ENCODE measurements around the gene MRNIP. TPM values are rescaled to one million over a fixed set of nuclear protein-coding genes. Genes with fewer than 3 reads are reported as not detected.
"Not testable (repeated sequence)": the region's sequence is repeated elsewhere in the genome, so short reads cannot be mapped to it uniquely, and the experiment has no call there.

The MRNIP gene
- total RNA-seq, 1 donor from 2014 or later: 40.5 TPM

DNA sequence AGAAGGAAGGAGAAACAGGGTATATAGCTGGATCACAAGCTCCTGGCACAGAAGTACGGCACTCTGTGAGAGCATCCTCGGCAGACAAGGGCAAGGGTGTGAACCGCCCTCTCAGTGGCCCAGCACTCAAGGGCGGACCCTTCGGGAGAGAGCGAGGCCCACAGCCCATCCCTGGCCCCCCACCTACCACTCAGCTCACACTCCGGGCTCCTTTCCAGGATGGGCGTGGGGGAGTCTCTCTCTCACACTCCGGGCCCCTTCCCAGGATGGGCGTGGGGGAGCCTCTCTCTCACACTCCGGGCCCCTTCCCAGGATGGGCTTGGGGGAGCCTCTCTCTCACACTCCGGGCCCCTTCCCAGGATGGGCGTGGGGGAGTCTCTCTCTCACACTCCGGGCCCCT is 12.9 kb upstream of the MRNIP start:
- DNase-seq (ENCODE audit: low spot score): not testable (repeated sequence)

DNA sequence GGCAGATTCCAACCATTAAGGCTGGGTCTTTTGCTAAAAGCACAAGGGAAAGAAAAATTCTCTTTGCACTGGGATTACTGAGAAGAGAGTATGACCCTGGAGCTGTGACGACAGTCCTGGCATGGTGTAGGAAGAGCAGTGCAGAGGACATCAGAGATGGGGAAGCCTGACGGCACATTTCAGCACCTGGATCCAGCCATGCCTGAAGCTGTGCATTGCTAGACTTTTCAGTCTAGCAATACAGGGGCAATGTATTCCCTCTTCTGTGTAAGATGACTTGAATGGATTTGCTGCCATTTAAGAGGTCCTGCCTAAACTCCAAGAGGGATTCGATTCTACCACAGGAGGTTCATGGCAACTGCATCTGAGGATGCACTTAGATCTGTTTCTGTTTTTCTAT is 12.3 kb upstream of the MRNIP start:
- no peak for DNase-seq (ENCODE audit: low spot score)

DNA sequence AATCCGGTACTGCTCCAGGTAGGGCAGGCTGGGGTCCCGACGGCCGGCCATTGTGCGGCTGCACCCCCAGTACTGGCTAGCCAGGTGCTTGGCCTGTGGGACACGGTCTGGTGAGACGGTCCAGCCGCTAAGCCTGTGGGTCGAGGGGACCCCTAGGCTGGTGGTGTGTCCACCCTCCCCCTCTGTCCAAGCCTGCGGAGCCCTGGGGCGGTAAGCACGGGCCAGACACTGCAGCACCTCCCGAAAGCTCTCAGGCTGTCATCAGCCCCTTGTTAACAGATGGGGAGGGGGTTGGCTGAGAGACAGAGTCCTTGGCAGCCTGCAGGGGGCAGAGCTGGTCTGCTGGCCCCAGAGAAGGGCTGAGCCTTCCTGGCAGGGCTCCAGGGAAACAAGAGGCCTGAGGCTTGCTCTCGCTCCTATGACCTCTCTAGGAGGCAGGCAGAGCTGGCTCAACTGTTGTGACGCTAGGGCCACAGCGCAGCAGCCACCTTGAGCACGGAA is 11.8 kb upstream of the MRNIP start:
- no peak for DNase-seq (ENCODE audit: low spot score)

DNA sequence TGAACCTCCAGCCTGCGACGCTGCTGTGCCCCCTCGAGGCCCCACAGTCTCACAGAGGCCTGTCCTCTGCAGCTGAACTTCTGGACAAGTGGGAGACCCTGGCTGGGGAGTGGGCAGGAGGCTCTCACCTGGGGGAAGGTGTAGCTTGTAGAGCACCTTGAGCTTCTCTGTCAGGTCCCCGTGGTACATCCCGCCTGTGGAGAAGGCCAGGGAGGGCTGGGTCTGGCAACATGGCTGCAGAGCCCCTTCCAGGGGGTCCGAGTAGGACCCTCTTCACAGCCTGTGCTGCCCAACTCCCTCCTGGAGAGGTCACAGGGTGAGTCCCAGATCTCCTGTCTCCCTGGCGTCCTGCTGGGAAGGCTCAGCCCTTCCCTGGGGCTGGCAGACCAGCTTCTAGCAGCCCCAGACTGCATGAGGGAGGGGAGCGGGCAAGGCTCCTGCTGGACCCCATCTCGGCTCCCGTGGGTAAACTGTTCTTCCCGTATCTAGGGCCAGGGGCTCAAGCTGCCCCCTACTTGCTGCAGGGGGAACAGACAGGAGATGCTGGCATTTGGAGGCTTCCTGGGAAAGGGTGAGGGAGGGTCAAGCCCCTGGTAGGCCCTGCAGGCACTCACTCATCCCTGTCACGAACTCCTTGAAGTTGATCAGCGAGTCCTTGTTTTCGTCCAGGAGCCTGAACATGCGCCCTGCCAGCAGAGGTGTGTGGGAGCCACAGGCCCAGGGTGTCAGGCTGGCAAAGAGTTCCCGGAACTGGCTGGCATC is 11.2 kb upstream of the MRNIP start:
- no peak for DNase-seq (ENCODE audit: low spot score)

DNA sequence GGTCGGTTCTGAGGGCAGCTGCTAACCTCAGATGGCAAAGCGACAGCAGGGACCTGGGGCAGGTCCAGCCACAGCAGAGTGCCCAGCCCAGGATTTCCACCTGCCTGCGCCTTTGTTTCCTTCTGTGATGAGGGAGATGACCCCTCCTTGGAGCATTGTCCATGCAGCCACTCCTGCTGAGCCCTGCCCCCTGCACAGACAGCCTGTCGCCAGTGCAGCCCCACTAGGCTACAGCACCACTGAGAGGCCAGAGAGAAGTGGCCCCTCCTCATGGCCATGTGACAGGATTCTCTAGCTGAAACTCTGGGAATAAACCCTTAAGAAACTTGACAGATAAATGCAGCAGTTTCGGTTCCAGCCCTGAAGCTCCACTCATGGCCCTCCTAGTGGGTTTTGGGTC is 10.5 kb upstream of the MRNIP start:
- DNase-seq (ENCODE audit: low spot score): no peak

DNA sequence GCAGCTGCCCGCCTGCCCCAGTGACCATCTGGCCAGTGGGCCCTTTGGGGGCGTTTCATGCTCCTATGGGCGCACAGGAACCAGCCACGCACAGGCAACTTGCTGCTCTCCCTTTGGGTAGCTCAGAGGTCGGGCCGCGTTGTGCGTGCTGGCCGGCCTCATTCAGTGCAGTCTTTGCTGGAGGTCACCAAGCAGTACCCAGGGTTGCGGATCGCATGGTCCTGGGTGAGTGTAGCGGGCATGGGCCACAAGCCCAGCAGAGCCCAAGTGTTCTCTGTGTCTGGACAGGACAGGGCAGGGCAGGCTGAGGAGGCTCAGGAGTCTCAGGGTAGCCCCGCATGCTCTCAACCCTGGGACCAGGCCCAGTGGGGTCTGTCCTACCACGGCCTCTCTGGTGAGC is 9.9 kb upstream of the MRNIP start:
- DNase-seq (ENCODE audit: low spot score): no peak

DNA sequence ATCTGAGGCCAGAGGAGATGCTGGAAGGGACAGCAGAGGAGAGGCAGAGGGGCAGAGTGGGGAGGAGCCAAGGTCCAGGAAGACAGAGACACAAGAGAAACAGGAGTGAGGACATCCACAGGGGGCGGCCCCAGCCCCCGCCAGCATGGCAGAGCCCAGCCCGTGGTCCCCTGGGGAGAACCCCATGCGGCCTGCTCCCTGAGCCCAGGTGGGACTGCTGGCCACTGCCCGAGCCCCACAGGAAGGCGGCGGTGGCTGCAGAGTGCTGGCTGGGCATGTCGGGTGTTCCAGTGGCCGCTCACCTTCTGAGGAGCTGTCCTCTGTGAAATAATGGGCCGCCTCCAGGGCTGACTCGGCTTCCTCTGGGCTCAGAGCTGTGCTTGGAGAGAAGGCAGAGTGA is 8.9 kb upstream of the MRNIP start:
- DNase-seq (ENCODE audit: low spot score): no peak

DNA sequence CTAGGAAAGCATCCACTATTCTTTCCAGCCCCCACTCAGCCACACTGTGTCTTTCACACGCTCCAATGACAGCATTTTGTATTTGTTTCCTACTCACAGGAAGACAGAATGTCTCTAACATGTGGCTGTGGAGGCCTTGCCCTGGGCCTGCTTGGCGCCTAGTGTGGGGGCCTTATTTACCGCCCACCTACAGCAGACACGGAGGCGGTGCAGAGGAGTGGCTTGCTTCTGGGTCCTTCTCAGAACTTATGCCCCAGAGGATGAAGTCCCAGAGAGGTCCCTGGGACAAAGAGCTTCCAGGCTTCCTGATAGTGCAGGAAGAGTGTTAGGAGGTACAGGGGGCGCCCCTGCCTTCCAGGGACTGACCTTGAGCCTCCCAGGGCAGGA is 8.5 kb upstream of the MRNIP start:
- no peak for DNase-seq (ENCODE audit: low spot score)

DNA sequence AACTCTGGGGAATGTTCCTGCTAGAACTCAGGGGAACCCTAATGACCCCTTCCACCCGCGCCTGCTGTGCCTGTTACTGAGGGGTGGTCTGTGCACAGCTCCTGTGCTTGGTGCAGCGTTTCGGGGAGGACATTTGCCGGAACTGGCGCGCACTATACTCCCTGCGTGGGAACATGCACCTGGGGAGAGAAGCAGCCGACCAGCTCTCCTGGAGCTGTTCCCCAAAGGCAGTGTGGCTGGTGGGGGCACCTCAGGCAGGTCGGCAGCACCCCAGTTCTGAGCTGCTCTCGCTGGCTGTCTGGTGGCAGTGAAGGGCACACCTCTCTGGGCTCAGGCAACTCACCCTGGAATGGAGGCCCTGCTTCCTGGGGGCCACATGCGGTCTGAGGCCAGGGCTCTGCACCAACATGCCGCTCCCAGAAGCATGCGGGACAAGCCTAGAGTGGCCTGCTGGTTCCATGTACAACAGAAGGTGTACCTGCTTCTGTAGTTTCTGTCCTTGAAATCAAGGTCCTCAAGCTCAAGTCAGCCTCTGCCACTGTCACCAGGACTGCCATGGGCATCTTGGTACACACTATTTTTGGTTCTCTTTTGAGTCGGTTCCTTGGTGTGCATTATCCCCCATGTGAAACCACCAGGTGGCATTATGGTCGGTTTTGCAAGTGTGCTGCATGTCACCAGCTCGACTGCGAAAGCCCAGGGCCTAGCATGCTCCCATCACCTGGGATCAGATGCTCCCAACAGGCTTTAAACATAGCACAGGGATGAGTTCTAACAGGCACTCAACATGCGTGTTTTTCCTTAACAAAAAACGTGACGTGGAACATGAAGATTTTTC is 7.8 kb upstream of the MRNIP start:
- DNase-seq (ENCODE audit: low spot score): no peak

DNA sequence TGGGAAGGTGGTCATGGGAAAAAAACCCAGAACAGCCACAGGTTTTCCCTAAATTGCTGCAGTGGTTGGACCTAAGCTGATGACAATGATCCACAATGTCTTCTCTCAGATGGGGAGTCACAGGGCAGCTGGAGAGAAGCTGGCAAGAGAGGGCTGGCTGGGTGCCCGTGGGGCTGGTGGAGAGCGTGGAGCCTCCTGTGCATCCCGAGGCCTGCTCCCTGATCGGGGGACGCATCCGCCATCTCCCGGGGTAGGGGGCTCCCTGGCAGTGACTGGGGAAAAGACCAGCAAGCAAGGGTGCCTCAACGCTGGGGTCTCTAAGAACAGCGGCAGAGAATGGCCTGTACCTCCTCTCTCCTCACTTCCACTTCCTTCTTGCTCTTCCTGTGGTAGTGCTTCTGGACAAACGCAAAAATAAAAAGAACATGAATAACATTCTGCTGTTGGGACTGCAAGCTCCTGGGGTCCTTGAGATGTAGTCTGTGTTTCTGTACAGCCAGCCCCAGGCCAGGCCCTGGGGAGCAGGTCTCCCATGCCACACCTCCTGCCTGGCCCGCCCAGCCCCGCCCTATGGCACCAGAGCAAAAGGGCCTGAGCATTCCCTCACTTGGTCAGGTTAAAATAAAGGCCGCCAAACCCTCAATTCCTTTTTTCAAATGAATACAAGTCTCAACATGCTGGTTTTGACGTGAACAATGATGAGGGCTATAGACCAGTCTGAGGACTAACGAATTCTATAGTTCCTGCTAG is 7.0 kb upstream of the MRNIP start:
- DNase-seq (ENCODE audit: low spot score): no peak

DNA sequence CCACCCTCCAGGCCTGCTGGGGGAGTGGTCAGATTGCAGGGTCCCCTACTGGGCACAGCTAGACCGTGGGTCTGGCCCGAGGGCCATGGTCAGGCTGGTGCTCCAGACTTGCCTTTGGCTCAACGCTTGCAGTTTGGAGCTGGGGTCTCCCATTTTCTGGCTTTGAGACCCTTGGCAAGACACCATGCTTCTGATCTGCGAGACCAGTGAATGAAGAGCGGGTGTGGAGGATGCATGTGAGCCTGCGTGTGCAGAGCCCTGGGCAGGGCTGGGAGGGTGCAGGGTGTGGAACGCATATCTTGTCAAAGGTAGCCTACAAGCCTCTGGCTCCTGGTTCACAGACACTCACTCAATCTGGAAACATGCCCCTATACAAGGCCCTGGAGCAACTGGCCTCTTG is 6.1 kb upstream of the MRNIP start:
- DNase-seq (ENCODE audit: low spot score): no peak

DNA sequence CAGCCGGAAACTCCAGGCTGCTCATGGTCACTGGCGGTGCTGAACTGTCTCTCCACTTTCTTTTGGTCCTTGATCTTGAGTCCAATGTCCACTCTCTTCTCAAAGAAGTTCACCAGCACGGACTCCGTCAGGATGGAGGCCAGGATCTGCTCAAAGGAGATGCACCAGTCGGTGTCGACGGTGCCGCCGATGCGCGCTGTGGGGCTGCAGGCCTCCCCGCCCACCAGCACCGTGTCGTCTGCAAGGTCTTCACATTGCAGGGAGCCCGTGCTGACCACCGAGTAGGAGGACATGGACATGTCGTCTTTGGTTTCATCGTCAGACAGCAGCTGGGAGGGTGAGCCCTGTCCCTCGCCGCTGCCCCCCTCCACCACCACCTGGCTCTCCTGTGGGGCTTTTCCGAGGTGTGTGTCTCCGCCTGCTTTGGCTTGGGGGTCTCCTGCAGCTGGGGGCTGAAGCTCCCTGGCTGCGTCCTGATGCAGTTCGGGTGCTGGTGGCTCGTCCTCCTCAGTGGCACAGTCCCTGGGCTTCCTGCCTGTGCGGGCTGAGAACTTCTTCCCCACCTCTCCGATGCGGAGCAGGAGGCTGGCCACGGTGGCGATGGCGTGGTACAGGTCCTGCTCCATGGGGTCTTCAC is 5.0 kb upstream of the MRNIP start:
- no peak for DNase-seq (ENCODE audit: low spot score)

DNA sequence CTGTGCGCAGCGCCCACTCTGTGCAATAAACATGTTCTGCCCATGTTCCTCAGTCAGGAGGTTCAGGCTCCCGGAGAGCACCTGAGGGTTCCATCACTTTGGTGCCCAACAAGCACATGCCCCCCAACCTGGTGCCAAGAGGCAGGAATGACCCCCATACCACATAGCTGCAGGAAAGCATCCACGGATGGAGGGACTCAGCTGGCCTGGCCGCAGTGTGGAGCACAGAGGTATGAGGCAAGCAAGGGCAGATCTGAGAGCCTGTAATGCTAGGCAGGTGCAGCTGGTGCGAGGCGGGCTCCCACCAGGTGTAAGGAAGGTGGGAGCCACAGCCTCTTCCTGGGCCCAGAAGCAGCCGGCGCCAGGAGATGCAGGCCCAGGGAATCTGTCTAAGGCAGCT is 4.3 kb upstream of the MRNIP start:
- no peak for DNase-seq (ENCODE audit: low spot score)

DNA sequence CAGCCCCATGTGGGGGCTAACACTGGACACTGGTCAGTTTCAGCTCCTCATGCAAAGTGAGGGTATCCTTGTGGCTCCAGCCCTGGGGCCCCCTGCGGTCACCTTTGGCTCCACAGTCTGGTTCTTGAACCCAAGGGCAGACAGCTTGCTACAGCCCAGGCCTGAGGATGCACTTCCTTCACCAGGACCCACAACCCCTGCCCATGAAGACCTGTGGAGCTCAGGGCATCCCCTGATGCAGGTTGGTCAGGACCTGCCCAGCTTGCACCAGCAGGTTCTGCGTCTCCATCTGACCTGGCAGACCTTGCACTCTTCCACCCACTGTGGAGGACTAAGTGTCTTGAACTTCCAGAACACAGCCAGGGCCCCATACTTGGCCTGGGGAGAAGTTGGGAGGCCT is 3.7 kb upstream of the MRNIP start:
- DNase-seq (ENCODE audit: low spot score): no peak

DNA sequence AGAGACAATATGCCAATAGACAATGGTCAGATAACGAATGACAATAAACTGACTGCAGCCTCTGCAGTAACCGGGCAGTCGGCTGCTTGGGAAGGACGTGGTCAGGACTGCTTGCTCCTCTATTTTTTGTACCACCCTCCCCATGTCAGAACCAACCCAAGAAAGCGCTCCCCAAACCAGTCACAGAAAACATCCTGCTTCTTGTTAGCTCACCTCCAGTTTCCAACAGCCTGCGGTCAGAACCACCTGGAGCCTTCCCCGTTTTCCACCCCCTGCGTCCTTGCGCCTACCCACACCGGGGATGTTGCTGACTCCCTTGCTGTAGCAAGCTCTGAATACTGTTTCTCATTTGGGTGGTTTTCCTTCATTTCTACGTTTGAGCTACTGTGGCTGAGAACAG is 1.7 kb upstream of the MRNIP start:
- no peak for DNase-seq (ENCODE audit: low spot score)

DNA sequence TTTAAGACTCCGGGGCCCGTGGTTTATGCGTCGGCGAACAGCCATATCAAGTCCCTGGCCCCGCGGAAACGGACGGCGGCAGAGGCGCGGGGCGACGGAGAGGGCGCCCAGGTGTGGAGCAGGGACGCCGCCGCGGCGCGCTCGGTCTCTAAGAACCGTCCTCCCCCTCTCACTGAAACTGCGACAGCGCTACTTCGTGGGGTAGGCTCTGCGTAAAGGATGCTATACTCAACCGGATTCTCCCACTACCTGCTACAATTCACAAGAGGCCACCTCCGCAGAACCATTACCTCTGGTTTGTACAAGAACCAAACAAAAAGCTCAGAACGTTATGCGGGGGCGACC is 404 bp downstream of the MRNIP start:
- DNase-seq (ENCODE audit: low spot score): no peak

DNA sequence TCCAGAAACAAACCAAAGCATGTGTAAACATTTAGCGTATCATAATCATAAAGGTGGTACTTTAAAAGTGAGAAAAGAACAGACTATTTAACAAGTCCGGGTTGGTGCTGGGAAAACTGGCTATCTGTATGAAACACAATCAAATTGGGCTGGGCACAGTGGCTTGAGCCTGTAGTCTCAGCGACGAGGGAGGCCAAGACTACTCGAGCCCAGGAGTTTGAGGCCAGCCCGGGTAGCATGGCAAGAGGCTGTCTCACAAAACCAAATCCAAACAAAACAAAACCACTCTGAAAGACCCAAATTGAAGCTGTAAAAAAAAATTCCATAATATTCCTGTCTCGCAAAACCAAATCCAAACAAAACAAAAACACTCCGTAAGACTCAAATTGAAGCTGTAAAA is 4.3 kb downstream of the MRNIP start:
- DNase-seq (ENCODE audit: low spot score): no peak

DNA sequence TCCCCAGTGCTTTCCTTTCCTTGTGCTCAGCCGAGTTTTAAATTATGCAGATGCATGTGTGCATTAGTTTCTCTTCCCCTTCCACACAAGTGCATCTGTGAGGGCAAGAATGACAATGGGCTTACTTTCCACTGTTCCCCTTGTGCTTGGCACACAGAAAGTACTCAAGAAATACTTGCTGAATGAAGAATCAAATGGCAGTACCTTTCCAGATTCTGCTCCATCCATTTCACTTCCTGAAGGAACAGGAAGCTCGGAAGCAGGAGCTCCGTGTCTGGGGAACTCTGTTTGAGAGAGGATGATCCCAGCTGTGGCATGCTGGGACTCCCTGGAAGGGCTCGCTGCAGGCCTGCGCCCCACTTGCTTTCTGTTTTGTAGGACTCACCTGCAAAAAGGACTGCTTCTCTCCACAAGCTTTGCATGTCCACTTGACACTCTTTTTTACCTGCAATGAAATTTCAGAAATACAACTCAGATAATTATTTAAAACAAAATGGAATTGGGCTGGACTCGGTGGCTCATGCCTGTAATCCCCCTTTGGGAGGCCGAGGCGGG is 5.5 kb downstream of the MRNIP start:
- no peak for DNase-seq (ENCODE audit: low spot score)

DNA sequence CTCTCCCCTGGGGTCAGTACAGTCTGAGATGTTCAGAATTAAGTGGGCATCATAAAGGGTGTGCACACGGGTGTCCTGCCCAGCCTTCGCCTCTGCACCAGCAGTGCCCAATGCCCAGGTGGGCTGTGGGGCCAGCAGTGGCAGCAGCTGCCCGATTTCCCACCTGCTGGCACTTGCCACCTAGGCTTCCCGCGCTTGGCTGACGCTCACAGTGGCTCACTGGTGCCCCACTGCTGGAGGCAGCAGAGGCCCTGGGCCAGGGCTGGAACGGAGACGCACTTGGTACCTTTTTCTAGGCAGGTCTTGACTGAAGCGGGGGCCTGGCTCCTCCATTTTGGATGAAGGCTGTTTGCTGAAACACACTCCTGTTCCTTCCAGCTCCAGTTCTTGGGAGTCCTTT is 17.0 kb downstream of the MRNIP start:
- no peak for DNase-seq (ENCODE audit: low spot score)

DNA sequence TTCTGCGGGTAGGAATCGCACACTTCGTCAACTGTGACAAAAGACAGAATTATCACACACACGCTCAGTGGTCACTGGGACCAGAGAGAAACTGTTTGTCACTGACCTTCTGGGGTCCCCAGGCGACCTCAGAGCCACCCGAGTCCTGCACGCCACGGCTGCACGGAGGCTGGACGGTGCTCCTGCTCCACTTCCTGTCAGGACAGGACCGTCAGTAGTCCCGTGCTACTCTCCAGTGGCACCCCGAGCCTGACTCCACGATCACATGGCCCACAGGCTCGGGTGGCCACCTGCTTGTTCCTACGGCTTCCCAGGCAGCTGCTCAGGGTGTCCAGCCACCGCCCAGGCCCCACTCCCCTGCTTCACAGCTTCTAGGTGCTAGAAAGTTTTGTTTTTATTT is 17.9 kb downstream of the MRNIP start:
- no peak for DNase-seq (ENCODE audit: low spot score)

DNA sequence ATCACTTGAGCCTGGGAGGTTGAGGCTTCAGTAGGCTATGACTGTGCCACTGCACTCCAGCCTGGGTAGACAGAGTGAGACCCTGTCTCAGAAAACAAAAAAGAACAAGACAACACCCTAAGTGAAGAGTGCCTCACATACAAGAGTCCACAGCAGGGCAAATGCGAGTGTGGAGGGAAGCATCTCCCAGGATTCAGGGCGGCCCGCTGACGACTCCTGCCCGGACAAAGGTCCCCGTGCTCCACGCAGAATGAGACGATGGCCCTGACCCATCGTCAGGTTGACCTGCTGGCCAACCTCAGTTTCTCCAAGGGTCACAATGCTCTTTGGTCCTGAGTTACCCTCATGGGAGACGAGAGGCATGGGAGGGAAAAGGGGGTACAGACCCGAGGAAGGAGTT is 18.3 kb downstream of the MRNIP start:
- no peak for DNase-seq (ENCODE audit: low spot score)
